HG02642 (cell line): Measurements from ENCODE around the gene NAA80.
"Not testable (repeated sequence)": the region's sequence is repeated elsewhere in the genome, so short reads cannot be mapped to it uniquely, and the experiment has no call there.

Experiments
- ATAC-seq: cut with Tn5 transposase; IDR thresholded peaks from one replicate; pipeline ENCODE4 v1.9.1; 2021; ENCODE audit warnings: mild to moderate bottlenecking; ENCODE audit not compliant: unreplicated experiment, poor library complexity

The NAA80 gene

GRCh38 chr3:50316657-50317242, 17.5 kb upstream of the NAA80 start:
- ATAC-seq, result no peak

- no peak for ATAC-seq
These were observed 15.6 kb upstream of the NAA80 start for GRCh38 chr3:50314816-50315215.

- ATAC-seq, result no peak
These were observed 15.1 kb upstream of the NAA80 start for GRCh38 chr3:50314342-50314741.

- ATAC-seq, result not testable (repeated sequence)
These were observed 12.8 kb upstream of the NAA80 start for GRCh38 chr3:50312041-50312440.

- no peak for ATAC-seq
These were observed 5.4 kb upstream of the NAA80 start for GRCh38 chr3:50304601-50305000.

- no peak for ATAC-seq
These were observed 4.0 kb upstream of the NAA80 start, which contains the start of gene HYAL1 for GRCh38 chr3:50303013-50303815. TSS of gene HYAL1 (minus strand) at chr3:50303574. CDS start at chr3:50302956, 618 bp downstream.

- no peak for ATAC-seq
These were observed 3.1 kb upstream of the NAA80 start for GRCh38 chr3:50302095-50303012.

GRCh38 chr3:50300681-50301254, 1.6 kb upstream of the NAA80 start:
- no peak for ATAC-seq

- no peak for ATAC-seq
These were observed 900 bp upstream of the NAA80 start for GRCh38 chr3:50299929-50300680.

- no peak for ATAC-seq
These were observed 378 bp upstream of the NAA80 start for GRCh38 chr3:50299638-50299928.

- no peak for ATAC-seq
These were observed 1.1 kb downstream of the NAA80 start for GRCh38 chr3:50297896-50298725.

GRCh38 chr3:50297384-50297775, 1.8 kb downstream of the NAA80 start:
- ATAC-seq, result no peak

- no peak for ATAC-seq
These were observed 2.4 kb downstream of the NAA80 start for GRCh38 chr3:50296721-50297383.

- no peak for ATAC-seq
These were observed 3.4 kb downstream of the NAA80 start for GRCh38 chr3:50295553-50296431.

- no peak for ATAC-seq
These were observed 4.5 kb downstream of the NAA80 start for GRCh38 chr3:50294492-50295403.

- no peak for ATAC-seq
These were observed 5.1 kb downstream of the NAA80 start for GRCh38 chr3:50294089-50294488.
